Heart right ventricle (tissue), 16 donors: ENCODE measurements around the gene KLHDC1. TPM values are rescaled to one million over a fixed set of nuclear protein-coding genes. Genes with fewer than 3 reads are reported as not detected.
"Not testable (repeated sequence)": the region's sequence is repeated elsewhere in the genome, so short reads cannot be mapped to it uniquely, and the experiment has no call there.

Experiments
- ATAC-seq, 8 donors: fragments of 200-7000 bp; cut with Tn5 transposase; one replicate each; pipeline ENCODE4 v1.9.1; 2020; ENCODE audit warnings: mild to moderate bottlenecking in 8 of 8, moderate library complexity in 8 of 8, moderate number of reproducible peaks in 1 of 8
- DNase-seq, 2 donors: peaks; one replicate each; pipeline ENCODE4 v3.0.0-alpha.2; 2020
- H3K27ac ChIP-seq, 10 donors: fragments of 200-600 bp; sonication (generic) in 2 of 10; one replicate each; pipeline versions ENCODE4 v1.5.0 to v1.8.0; 2020 to 2022; ENCODE audit warnings: mild to moderate bottlenecking in 3 of 10
- H3K27me3 ChIP-seq, 7 donors: fragments of 200-600 bp; one replicate each; pipeline ENCODE4 v1.8.0; 2021 to 2022; ENCODE audit warnings: mild to moderate bottlenecking in 2 of 7
- H3K36me3 ChIP-seq, 9 donors: fragments of 200-600 bp; sonication (generic) in 1 of 9; one replicate each; pipeline versions ENCODE4 v1.5.0 to v1.8.0; 2020 to 2022; ENCODE audit warnings: mild to moderate bottlenecking in 2 of 9
- H3K4me1 ChIP-seq, 9 donors: fragments of 200-600 bp; sonication (generic) in 1 of 9; one replicate each; pipeline versions ENCODE4 v1.5.0 to v1.8.0; 2020 to 2022; ENCODE audit warnings: mild to moderate bottlenecking in 4 of 9
- H3K4me3 ChIP-seq, 10 donors: fragments of 200-600 bp; sonication (generic) in 2 of 10; one replicate each; pipeline versions ENCODE4 v1.5.0 to v1.8.0; 2020 to 2022; ENCODE audit warnings: mild to moderate bottlenecking in 7 of 10, moderate library complexity in 2 of 10
- H3K9me3 ChIP-seq, 11 donors: fragments of 200-600 bp in 10 of 11; sonication (generic) in 2 of 11; one replicate each; pipeline versions ENCODE4 v1.5.0 to v1.8.0; 2013 to 2022; ENCODE audit warnings: mild to moderate bottlenecking in 2 of 11, control low read depth in 1 of 11, moderate library complexity in 1 of 11
- WGBS, 2 donors: extraction: QIAGEN DNeasy Blood & Tissue Kit; methylation state at CpG; one replicate each; pipeline ENCODE4 v1.1.7; 2013; ENCODE audit warnings: inconsistent platforms in 1 of 2; 5-methylcytosine and 5-hydroxymethylcytosine counted together
- intact Hi-C, 10 donors: fragments of 100-400 bp; cut with DNase I; formaldehyde crosslinking; loops; one replicate each; pipeline versions ENCODE4 v1.11.1 to v1.14.2; 2022
- polyA plus RNA-seq, 2 donors: library from polyadenylated mRNA; stranded (reverse); fragments of 200-250 nt; gene quantifications; one replicate each; pipeline ENCODE4 v1.2.3, GENCODE V29; 2013
- total RNA-seq, 10 donors: library from RNA; stranded (reverse); fragmentation: NEBNext Ultra II Directional in 3 of 10; extraction: Animal tissue kit (Norgen Biotek cat#: 25700) in 3 of 10; gene quantifications; one replicate each; pipeline versions ENCODE4 v1.2.1 to v1.2.4, GENCODE V29; 2021 to 2023
- TF ChIP-seq, protein P1 (sequence below), 9 donors: fragments of 200-600 bp; sonication (generic) in 2 of 9; IDR thresholded peaks; one replicate each; pipeline versions ENCODE4 v1.5.0 to v1.8.0; 2021 to 2022; ENCODE audit warnings: antibody characterized with exemption in 9 of 9, mild to moderate bottlenecking in 5 of 9, moderate library complexity in 1 of 9
- donor health status: Arrhythmogenic right ventricular cardiomyopathy.
- donor health status: ischemic (EF 13 %, LVEDD 7.1; RV severe dilation, severe dysfunction).
- donor health status: healthy with polysubstance abuse.
- donor health status: DM: no; HTN: yes; CAD: no.
- donor health status: DM: no; HTN: no; CAD: no.
- donor health status: ischemic (EF 25% LVEDD 6.9; RV normal size, moderate dysfunction).
- donor health status: ischemic (EF 25% LVEDD 5.7; RV mildly dilated, moderate dysfunction).
- donor health status: healthy.
- donor health status: DM: yes; HTN: yes; CAD: no.
- donor health status: Ischemic cardiomyopathy.
- donor health status: ischemic (EF 35%, LVEDD 5.7; RV mildly dilated, moderate dysfunction).
- donor health status: nonischemic (EF 11% LVEDD 7.7; RV severe dilation, severe dysfunction).
- donor health status: DM: yes; HTN: yes; CAD: no.
- donor health status: PGD.
- donor health status: ischemic (EF 29% LVEDD 5.4; RV normal size, mild dysfunction).
- donor health status: nonischemic (EF 23%, LVEDD 6.1; RV moderate dilation, normal function).

KLHDC1 gene
- total and polyA plus RNA-seq, 12 donors, result 0.99 to 8.1 (median 7.2) TPM

DNA sequence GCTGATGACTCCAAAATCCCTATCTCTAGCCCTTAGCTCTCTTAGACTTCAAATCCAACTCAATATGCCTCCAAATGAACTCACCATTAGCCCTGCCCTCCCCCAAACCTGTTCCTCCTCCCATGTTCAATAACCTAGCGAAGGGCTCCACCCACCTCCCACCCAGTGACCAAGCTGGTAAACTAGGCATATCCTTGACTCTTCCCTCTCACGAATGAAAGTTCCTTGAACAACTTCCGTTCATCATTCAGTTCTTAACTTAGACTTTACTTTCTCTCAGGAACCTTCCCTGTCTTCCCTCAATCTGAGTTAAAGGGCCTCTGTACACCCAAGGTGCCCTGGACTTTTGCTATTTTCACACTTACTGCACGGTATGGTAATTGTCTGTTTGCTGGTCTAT lies 1.9 kb upstream of the KLHDC1 start:
- ATAC-seq (no peak), DNase-seq (no peak)
- TF ChIP-seq, protein P1, sequence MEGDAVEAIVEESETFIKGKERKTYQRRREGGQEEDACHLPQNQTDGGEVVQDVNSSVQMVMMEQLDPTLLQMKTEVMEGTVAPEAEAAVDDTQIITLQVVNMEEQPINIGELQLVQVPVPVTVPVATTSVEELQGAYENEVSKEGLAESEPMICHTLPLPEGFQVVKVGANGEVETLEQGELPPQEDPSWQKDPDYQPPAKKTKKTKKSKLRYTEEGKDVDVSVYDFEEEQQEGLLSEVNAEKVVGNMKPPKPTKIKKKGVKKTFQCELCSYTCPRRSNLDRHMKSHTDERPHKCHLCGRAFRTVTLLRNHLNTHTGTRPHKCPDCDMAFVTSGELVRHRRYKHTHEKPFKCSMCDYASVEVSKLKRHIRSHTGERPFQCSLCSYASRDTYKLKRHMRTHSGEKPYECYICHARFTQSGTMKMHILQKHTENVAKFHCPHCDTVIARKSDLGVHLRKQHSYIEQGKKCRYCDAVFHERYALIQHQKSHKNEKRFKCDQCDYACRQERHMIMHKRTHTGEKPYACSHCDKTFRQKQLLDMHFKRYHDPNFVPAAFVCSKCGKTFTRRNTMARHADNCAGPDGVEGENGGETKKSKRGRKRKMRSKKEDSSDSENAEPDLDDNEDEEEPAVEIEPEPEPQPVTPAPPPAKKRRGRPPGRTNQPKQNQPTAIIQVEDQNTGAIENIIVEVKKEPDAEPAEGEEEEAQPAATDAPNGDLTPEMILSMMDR (IDR thresholded peaks at IDR 0.05), result no peak
- Histone ChIP-seq H3K4me1 (peaks cover 6 to 42% (median 22%) of the 10 kb centered on the region in 9 donors), H3K9me3 (no peaks in the 10 kb centered on the region), H3K27ac (no peak overlapping the region), H3K4me3 (no peak overlapping the region), H3K36me3 (peaks cover 0 to 2% (median 0%) of the 10 kb centered on the region in 9 donors), H3K27me3 (no peaks in the 10 kb centered on the region)
- intact Hi-C loops, result loop anchor here in 7 of 10 donors (5.0 to 10.0 kb wide), 3 partner anchors 56 to 76 kb away; partner anchors contain the start of genes KLHDC2 (in 2 of the 7) and DNAAF2 (in 1 of the 7)
- WGBS, 2 donors, result 78 to 81% methylated on average over 4 of the region's 4 CpGs

GRCh38 chr14:49692193-49692757 lies 645 bp upstream of the KLHDC1 start:
- WGBS, 2 donors, result 49 to 56% methylated on average over 6 of the region's 6 CpGs
- no peaks in the 10 kb centered on the region for H3K9me3 ChIP-seq
- peak overlapping the region; percentile 85 to 99 (median 95) for H3K27ac ChIP-seq
- TF ChIP-seq, protein P1 (IDR thresholded peaks at IDR 0.05), result no peak
- peaks cover 6 to 38% (median 22%) of the 10 kb centered on the region in 9 donors for H3K4me1 ChIP-seq
- ATAC-seq (peak in 1 of 8 donors; percentile 15), DNase-seq (no peak)
- peak overlapping the region; percentile 36 to 88 (median 72) for H3K4me3 ChIP-seq
- intact Hi-C loops, result loop anchor here in 7 of 10 donors (5.0 to 10.0 kb wide), 3 partner anchors 57 to 75 kb away; partner anchors contain the start of genes KLHDC2 (in 2 of the 7) and DNAAF2 (in 1 of the 7)
- no peaks in the 10 kb centered on the region for H3K27me3 ChIP-seq
- H3K36me3 ChIP-seq, result peaks cover 0 to 7% (median 0%) of the 10 kb centered on the region in 9 donors

DNA sequence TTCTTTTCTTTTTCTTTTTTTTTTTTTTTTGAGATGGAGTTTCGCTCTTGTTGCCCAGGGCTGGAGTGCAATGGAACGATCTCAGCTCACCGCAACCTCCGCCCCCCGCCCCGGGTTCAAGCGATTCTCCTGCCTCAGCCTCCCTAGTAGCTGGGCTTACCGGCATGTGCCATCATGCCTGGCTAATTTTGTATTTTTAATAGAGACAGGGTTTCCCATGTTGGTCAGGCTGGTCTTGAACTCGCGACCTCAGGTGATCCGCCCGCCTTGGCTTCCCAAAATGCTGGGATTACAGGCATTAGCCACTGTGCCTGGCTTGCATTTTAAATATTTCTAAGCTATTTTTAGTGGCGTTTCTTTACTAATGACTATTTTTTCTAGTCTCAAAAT lies 810 bp downstream of the KLHDC1 start:
- DNase-seq, H3K27me3 ChIP-seq, ATAC-seq, H3K9me3 ChIP-seq: not testable (repeated sequence)
- H3K36me3 ChIP-seq, result peaks cover 0 to 14% (median 0%) of the 10 kb centered on the region in 9 donors
- peaks cover 6 to 27% (median 15%) of the 10 kb centered on the region in 9 donors for H3K4me1 ChIP-seq
- peak overlapping the region; percentile 36 to 88 (median 72) for H3K4me3 ChIP-seq
- WGBS, 2 donors, result 16 to 18% methylated on average over 13 of the region's 13 CpGs
- H3K27ac ChIP-seq, result peak overlapping the region in 9 of 10 donors; percentile 87 to 99 (median 96)
- intact Hi-C loops, result loop anchor here in 7 of 10 donors (5.0 to 10.0 kb wide), 3 partner anchors 59 to 74 kb away; partner anchors contain the start of genes KLHDC2 (in 2 of the 7) and DNAAF2 (in 1 of the 7)

DNA sequence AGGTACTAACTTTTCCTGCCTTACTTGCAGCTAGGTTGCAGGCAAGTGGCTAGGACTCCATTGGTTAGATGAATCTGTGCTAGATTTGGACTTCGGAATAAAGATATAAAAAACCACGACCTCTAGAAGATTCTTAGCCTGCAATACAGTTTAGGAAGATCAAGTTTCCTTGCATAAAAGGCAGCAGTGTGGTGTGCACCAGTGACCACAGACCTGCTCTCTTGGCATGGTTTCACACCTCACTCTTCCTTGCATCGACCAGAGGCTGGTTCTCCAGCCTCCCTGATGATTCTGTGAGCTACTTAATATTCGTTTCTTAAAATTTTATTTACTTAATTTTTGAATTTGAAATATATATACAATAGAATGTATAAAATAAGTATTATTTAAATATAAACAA lies 9.8 kb downstream of the KLHDC1 start:
- TF ChIP-seq, protein P1 (IDR thresholded peaks at IDR 0.05), result no peak
- ATAC-seq, result no peak
- Histone ChIP-seq H3K4me1 (no peaks in the 10 kb centered on the region), H3K36me3 (peaks cover 0 to 23% (median 7%) of the 10 kb centered on the region in 9 donors), H3K27ac (no peak overlapping the region), H3K4me3 (no peak overlapping the region), H3K27me3 (no peaks in the 10 kb centered on the region), H3K9me3 (no peaks in the 10 kb centered on the region)
- 84 to 87% methylated on average over 4 of the region's 4 CpGs for WGBS, 2 donors
- no peak for DNase-seq
- intact Hi-C loops, result loop anchor here in 1 of 10 donors (10.0 kb wide), 1 partner anchor 62 kb away; the partner anchor contains the start of gene KLHDC2

- TF ChIP-seq, protein P1 (IDR thresholded peaks at IDR 0.05), result no peak
- intact Hi-C loops, result loop anchor here in 1 of 10 donors (10.0 kb wide), 1 partner anchor 61 kb away; the partner anchor contains the start of gene KLHDC2
- WGBS, 2 donors, result 52 to 57% methylated on average over 3 of the region's 3 CpGs
- DNase-seq (no peak), ATAC-seq (no peak)
- Histone ChIP-seq H3K4me1 (no peaks in the 10 kb centered on the region), H3K27ac (no peak overlapping the region), H3K36me3 (peaks cover 0 to 22% (median 7%) of the 10 kb centered on the region in 9 donors), H3K27me3 (no peaks in the 10 kb centered on the region), H3K9me3 (no peaks in the 10 kb centered on the region), H3K4me3 (no peak overlapping the region)
Observed at GRCh38 chr14:49703965-49704364, 11.0 kb downstream of the KLHDC1 start.

DNA sequence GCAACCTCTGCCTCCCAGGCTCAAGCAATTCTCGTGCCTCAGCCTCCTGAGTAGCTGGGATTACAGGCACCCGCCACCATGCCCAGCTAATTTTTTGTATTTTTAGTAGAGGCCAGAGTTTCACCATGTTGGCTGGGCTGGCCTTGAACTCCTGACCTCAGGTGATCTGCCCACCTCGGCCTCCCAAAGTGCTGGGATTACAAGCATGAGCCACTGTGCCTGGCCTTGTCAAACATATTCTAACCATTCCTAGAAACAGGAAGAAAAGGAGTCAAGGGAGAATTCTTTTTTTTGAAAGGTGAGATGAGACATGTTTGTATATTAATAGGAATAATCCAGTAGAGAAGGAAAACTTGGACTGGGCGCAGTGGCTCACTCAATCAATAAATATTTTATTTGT lies 11.6 kb downstream of the KLHDC1 start:
- H3K9me3 ChIP-seq, DNase-seq, H3K27ac ChIP-seq, ATAC-seq, H3K4me1 ChIP-seq, H3K4me3 ChIP-seq, H3K27me3 ChIP-seq: not testable (repeated sequence)
- intact Hi-C loops, result loop anchor here in 1 of 10 donors (10.0 kb wide), 1 partner anchor 60 kb away; the partner anchor contains the start of gene KLHDC2
- 94% methylated on average over 4 of the region's 4 CpGs for WGBS, 2 donors
- H3K36me3 ChIP-seq, result peaks cover 0 to 26% (median 7%) of the 10 kb centered on the region in 9 donors

- H3K27me3 ChIP-seq, intact Hi-C loops, H3K4me3 ChIP-seq, H3K4me1 ChIP-seq, DNase-seq, ATAC-seq, H3K27ac ChIP-seq, H3K9me3 ChIP-seq: not testable (repeated sequence)
- WGBS, 2 donors, result 96 to 97% methylated on average over 11 of the region's 11 CpGs
- H3K36me3 ChIP-seq, result peaks cover 0 to 61% (median 8%) of the 10 kb centered on the region in 9 donors
Observed at GRCh38 chr14:49710993-49711392, 18.1 kb downstream of the KLHDC1 start.
